Suppressor macrophage treated with lipopolysaccharide for 4 hours (primary cell): ENCODE measurements around the gene GGT5.
"Not testable (repeated sequence)": the region's sequence is repeated elsewhere in the genome, so short reads cannot be mapped to it uniquely, and the experiment has no call there.

Experiments
- DNase-seq: peaks from one replicate; pipeline ENCODE4 v3.0.0-alpha.2; 2020

The GGT5 gene

DNA sequence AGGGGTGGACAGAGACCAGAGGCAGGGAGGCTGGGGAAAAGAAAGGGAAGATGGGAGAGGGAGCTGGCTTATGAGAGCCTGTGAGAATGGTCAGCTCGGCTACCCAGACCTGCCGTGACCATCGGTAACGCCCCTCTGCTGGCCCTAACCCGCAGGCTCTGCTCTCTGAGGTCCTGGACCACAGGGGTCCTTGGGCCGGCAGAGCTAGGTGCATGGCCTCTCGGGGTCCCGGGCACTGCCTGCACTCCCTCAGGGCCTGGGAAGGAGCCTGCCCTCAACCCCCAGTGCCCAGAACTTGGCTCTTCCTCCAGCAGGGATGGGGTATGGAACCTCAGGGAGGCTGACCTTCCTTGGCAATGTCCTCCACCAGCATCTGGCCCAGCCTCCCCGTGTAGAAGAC is 13.2 kb downstream of the GGT5 start:
- no peak for DNase-seq

- DNase-seq = peak; percentile 71
These were observed 13.8 kb downstream of the GGT5 start for GRCh38 chr22:24230911-24231656.

GRCh38 chr22:24225951-24226350 is 18.9 kb downstream of the GGT5 start:
- no peak for DNase-seq

GRCh38 chr22:24225044-24225601 is 19.8 kb downstream of the GGT5 start:
- DNase-seq = no peak

- no peak for DNase-seq
These were observed 20.4 kb downstream of the GGT5 start for GRCh38 chr22:24224468-24224867.

DNA sequence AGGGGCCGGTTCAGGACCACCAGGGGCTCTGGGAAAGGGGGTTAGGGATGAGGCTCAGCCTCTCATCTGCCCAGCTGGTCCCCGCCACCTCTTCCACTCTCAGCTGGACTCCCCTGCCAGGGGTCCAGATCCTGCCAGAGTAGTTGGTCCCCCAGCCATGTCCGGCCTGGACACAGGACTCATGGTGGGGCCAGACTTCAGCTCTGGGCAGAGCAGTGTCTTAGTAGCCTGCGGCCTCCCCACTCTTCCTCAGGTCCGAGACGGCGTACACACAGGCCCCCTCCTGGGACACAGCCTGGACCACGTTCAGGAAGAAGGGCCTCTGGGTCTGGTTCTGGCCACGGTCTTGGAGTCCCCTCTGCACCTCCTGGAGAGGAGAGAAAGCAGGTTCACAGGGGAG is 25.1 kb downstream of the GGT5 start:
- no peak for DNase-seq

GRCh38 chr22:24217384-24217783 is 27.5 kb downstream of the GGT5 start:
- no peak for DNase-seq

DNA sequence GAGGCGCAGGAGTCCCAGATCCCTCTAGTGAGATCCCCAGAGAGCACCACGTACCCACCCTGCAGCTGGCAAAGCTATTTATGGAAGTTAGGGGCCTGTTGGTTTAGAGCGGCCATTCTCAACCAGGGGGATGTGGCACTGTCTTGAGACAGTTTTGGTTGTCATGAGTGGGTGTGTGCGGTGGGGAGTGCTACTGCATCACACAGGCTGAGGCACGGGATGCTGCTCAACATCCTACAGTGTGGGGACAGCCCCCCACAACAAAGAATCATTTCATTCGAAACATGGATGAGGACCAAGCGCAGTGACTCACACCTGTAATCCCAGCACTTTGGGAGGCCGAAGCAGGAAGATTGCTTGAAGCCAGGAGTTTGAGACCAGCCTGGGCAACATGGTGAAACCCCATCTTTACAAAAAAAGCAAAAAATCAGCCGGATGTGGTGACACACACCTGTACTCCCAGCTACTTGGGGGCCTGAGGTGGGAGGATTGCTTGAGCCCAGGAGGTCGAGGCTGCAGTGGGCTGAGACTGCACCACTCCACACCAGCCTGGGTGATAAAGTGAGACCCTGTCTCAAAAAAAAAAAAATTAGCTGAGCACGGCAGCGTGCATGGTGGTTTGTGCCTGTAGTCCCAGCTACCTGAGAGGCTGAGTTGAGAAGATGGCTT is 28.2 kb downstream of the GGT5 start:
- no peak for DNase-seq

DNA sequence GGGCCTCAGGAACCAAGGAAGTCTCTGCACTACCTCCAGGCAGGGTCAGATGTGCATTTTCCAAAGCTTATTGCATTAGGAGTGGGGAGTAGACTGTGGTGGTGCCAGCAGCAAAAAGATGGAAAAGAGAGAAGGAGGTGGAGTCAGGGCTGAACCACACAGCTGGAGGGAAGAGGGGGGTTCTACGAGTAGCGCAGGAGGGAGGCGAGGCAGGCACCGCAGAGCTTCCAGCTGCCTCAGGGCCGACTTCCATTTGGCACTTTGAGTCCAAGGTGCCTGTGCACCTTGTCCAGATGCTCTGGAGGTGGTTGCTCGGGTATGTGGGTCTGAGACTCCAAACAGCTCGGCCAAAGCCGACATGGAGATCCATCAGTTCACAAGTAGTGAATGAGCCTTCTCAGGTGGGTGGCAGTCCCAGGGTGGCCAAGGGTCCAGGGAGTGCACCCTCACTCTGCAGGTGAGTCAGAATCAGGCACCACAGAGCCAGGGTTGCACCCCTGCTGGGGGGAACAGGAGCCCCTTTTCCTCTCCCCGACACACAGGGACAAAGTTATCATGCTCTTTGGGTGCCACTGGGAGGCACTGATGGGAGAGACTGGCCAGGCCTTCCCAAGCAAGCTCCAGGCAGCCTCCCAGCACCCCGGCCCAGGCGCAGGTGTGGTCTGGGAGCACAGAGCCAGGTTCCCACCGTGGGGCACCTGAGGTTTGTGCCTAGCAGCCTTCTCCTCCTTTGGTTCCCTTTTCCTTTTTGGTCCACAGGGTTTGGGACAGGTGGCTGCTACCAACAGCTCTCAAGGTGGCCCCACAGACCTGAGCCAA is 30.2 kb downstream of the GGT5 start:
- DNase-seq = no peak

DNA sequence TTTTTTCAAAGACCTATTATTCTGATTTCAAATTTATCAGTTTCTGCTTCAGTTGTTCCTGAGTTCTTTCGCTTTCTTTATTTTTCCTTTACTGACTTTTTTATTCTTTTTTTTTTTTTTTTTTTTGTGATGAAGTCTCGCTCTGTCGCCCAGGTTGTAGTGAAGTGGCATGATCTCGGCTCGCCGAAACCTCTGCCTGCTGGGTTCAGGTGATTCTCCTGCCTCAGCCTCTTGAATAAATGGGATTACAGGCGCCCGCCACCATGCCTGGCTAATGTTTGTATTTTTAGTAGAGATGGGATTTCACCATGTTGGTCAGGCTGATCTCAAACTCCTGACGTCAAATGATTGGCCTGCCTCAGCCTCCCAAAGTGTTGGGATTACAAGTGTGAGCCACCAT is 31.8 kb downstream of the GGT5 start:
- DNase-seq = not testable (repeated sequence)

GRCh38 chr22:24211716-24212115 is 33.2 kb downstream of the GGT5 start:
- DNase-seq = not testable (repeated sequence)

DNA sequence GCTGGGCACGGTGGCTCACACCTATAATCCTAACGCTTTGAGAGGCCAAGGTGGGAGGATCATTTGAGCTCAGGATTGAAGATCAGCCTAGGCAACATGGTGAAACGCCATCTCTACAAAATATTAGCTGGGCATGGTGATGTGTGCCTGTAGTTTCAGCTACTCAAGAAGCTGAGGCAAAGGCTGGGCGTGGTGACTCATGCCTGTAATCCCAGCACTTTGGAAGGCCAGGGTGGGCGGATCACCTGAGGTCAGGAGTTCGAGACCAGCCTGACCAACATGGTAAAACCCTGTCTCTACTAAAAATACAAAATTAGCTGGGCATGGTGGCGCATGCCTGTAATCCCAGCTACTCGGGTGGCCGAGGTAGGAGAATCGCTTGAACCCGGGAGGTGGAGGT is 34.5 kb downstream of the GGT5 start:
- DNase-seq = not testable (repeated sequence)

DNA sequence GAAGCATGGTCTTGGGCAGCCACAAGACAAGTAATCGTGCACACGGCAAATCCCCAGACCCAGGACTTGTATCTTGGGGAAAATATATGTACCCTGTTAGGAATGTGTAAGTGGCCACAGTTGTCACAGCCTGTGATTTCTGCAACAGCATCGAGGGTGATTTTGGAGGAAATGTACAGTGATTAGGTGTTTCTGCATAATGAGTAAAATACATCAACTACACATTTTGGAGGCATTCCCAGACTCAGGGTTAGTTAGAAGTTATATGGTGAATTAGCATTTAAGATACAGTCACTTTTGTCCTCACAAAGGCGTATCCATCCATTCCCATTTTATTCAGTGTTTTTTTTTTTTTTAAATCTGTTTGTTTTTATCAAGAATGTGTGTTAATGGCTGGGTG is 35.2 kb downstream of the GGT5 start:
- DNase-seq = no peak

GRCh38 chr22:24209016-24209415 is 35.9 kb downstream of the GGT5 start:
- DNase-seq = no peak

- DNase-seq = peak; percentile 97
These were observed 36.7 kb downstream of the GGT5 start for GRCh38 chr22:24208012-24208749.

DNA sequence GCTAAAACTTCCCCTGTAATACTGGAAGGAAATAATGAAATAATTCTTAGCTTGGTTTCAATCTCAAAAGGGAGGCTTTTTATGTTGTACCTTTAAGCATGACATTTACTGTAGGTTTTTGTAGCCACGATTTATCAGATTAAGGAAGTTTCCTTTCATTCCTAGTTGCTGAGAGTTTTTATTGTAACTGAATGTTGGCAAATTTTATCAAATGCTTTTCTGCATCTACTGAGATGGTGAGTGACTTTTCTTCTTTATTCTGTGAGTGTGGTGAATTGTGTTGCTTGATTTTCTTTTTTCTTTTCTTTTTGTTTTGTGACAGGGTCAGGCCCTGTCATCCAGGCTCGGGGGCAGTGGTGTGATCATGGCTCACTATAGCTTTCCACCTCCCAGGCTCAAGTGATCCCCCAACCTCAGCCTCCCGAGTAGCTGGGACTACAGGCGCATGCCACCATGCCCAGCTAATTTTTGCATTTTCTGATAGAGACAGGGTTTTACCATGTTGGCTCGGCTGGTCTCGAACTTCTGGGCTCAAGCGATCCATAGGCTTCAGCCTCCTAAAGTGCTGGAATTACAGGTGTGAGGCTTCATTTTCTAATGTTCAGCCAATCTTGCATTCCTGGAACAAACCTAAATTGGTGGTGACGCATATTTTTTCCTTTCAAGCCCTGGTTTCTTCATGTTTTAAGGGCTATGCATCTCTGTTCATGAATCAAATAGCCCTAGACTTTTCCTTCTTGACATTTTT is 37.4 kb downstream of the GGT5 start:
- DNase-seq = peak; percentile 43

- DNase-seq = not testable (repeated sequence)
These were observed 38.2 kb downstream of the GGT5 start for GRCh38 chr22:24206460-24207263.

GRCh38 chr22:24205438-24206195 is 39.3 kb downstream of the GGT5 start:
- DNase-seq = peak; percentile 55

DNA sequence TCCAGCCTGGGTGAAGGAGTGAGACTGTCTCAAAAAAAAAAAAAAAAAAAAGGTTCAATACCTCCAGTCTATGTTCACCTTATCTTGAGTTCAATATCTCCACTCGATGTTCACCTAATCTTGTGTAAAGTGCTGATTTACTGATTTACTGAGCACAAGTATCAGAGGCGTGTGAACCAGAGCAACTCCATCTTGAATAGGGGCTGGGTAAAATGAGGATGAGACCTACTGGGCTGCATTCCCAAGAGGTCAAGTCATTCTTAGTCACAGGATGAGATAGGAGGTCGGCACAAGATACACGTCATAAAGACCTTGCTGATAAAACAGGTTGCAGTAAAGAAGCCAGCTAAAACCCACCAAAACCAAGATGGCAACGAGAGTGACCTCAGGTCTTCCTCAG is 41.0 kb downstream of the GGT5 start:
- DNase-seq = not testable (repeated sequence)
